ENCODE measurements around the gene DNAAF5.

Gene DNAAF5

GRCh38 chr7:770741-771166, 44.3 kb downstream of the DNAAF5 start:
- DNase-seq, result no peak

- DNase-seq, result no peak
These were observed 44.9 kb downstream of the DNAAF5 start for GRCh38 chr7:771234-772004.

GRCh38 chr7:772005-772294, 45.5 kb downstream of the DNAAF5 start:
- DNase-seq, result no peak

GRCh38 chr7:772392-772791, 45.9 kb downstream of the DNAAF5 start:
- no peak for DNase-seq

- no peak for DNase-seq
These were observed 46.5 kb downstream of the DNAAF5 start for GRCh38 chr7:772861-773621.

GRCh38 chr7:773622-773915, 47.1 kb downstream of the DNAAF5 start:
- DNase-seq, result no peak

GRCh38 chr7:774161-775109, 47.9 kb downstream of the DNAAF5 start:
- peak; percentile 32 for DNase-seq

- no peak for DNase-seq
These were observed 49.9 kb downstream of the DNAAF5 start for GRCh38 chr7:776381-776780.

GRCh38 chr7:776992-777727, 50.7 kb downstream of the DNAAF5 start:
- DNase-seq, result no peak

- DNase-seq, result no peak
These were observed 51.2 kb downstream of the DNAAF5 start for GRCh38 chr7:777728-778078.

GRCh38 chr7:778271-778967, 51.9 kb downstream of the DNAAF5 start:
- DNase-seq, result no peak

- no peak for DNase-seq
These were observed 52.5 kb downstream of the DNAAF5 start for GRCh38 chr7:778968-779451.

GRCh38 chr7:779480-779879, 53.0 kb downstream of the DNAAF5 start:
- no peak for DNase-seq

- DNase-seq, result no peak
These were observed 53.6 kb downstream of the DNAAF5 start for GRCh38 chr7:780081-780480.

GRCh38 chr7:780516-780915, 54.0 kb downstream of the DNAAF5 start:
- DNase-seq, result no peak

GRCh38 chr7:781186-781849, 54.8 kb downstream of the DNAAF5 start:
- no peak for DNase-seq

GRCh38 chr7:781936-782529, 55.5 kb downstream of the DNAAF5 start:
- no peak for DNase-seq

GRCh38 chr7:782718-783449, 56.4 kb downstream of the DNAAF5 start:
- no peak for DNase-seq

- no peak for DNase-seq
These were observed 57.3 kb downstream of the DNAAF5 start for GRCh38 chr7:783556-784490.
